GM21515 (cell line): ENCODE data around the gene SYNGAP1.

Experiments
- ATAC-seq: cut with Tn5 transposase; IDR thresholded peaks from one replicate; pipeline ENCODE4 v1.9.1; 2021; ENCODE audit not compliant: unreplicated experiment

The SYNGAP1 gene

GRCh38 chr6:33420491-33421343, 852 bp downstream of the SYNGAP1 start:
- ATAC-seq, result no peak

GRCh38 chr6:33421344-33421643, 1.4 kb downstream of the SYNGAP1 start:
- no peak for ATAC-seq

- no peak for ATAC-seq
These were observed 3.9 kb downstream of the SYNGAP1 start for GRCh38 chr6:33423777-33424176.

GRCh38 chr6:33424855-33425667, 5.2 kb downstream of the SYNGAP1 start:
- no peak for ATAC-seq

GRCh38 chr6:33425668-33426577, 6.1 kb downstream of the SYNGAP1 start:
- ATAC-seq, result peak; percentile 35

- no peak for ATAC-seq
These were observed 7.0 kb downstream of the SYNGAP1 start for GRCh38 chr6:33426590-33427511.

GRCh38 chr6:33427585-33428223, 7.8 kb downstream of the SYNGAP1 start:
- ATAC-seq, result no peak

- no peak for ATAC-seq
These were observed 8.5 kb downstream of the SYNGAP1 start for GRCh38 chr6:33428224-33428965.

- ATAC-seq, result no peak
These were observed 9.3 kb downstream of the SYNGAP1 start for GRCh38 chr6:33428966-33429749.

- no peak for ATAC-seq
These were observed 9.8 kb downstream of the SYNGAP1 start for GRCh38 chr6:33429750-33430052.

GRCh38 chr6:33430334-33430733, 10.5 kb downstream of the SYNGAP1 start:
- ATAC-seq, result no peak

- no peak for ATAC-seq
These were observed 11.4 kb downstream of the SYNGAP1 start for GRCh38 chr6:33430991-33431879.

- ATAC-seq, result no peak
These were observed 12.1 kb downstream of the SYNGAP1 start for GRCh38 chr6:33431880-33432541.

- ATAC-seq, result no peak
These were observed 12.7 kb downstream of the SYNGAP1 start for GRCh38 chr6:33432546-33432945.

- ATAC-seq, result no peak
These were observed 13.2 kb downstream of the SYNGAP1 start for GRCh38 chr6:33433001-33433543.

- ATAC-seq, result no peak
These were observed 13.8 kb downstream of the SYNGAP1 start for GRCh38 chr6:33433544-33434191.
